GM20431 (cell line): ENCODE data around the gene ZFHX3.

Experiments used
- in situ Hi-C: fragments of 300-500 bp; cut with MseI, MboI; formaldehyde crosslinking; loops from one replicate; pipeline ENCODE4 v1.15.0; 2020; ENCODE audit warnings: low sequenced_read_pairs; ENCODE audit not compliant: unreplicated experiment

Gene ZFHX3

DNA sequence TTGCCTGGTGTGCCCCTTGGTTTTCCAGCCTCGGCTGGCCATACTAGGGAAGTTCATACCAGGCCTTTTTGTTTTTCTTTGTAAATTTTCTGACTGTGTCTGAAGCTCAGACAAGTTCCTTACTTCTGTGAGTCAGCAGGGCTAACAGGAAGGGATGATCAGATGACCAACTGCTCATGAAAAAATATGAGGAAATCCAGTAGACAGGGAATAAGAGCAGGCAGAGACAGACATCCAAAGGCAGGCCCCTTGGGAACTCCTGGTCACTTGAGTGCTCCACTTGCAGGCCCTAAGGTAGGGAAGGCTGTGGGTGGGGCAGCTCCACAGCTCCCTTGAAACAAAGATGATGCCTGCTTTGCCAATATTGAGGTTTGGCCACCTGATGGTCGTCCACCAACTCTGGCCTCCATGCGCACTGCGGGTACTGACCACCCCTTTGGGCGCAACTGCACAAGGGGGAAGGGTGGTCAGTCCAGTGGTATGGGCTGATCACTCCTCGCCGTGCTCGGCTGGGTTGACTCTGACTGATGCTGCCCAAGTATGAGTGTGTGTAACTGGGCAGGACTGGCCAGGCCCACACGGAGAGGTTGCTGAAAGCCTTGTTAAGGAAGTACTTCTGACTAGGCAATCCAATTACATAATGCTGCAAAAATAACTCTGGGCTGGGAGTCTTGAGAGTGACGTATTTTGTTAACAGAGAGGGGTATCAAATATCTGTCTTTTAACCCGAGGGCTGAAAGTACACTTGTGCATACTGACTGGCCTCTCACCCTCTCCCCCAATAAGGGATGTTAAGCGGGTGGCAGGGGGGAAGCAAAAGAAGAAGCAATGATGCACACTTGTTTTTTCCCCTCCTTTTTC is 20.8 kb upstream of the ZFHX3 start:
- in situ Hi-C loops, result no loop called here

DNA sequence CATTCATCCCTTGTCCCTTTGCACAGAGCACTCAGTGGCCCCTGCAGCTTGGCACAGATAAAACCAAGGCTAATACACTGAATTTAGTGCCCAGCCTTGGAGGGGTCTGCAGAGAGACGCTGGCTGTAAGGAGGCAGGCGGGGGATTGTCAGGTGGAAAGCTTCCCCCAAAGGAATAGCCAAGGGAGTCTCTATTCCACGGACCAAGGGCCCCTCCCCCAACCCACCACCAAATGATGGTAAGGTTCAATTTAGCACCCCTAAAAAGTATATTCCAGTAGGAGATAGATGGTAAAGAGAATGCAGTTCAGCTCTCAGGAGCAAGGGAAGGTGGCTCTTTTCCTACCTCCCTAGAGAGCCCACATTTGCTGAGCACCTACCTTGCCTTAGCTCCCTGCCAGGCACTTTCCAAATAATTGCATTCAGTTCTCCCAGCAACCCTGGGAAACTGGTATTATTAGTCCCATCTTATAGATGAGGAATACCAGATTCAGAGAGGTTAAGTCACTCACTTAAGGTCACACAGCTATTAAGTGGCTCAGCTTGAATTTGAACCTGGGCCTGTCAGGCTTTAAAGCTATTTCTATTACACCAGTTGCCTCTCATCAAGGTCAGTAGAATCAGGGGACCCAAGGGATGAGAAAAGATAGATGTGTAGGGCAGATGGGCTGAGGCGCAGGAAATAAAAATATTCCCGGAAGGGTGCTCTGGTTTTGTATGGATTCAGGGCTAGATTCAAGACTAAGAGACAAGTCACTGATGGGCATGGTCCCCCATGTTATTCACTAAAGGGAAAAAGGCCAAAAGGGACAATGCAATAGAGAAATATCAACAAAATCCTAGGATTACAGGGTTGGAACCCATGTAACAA is 20.0 kb upstream of the ZFHX3 start:
- in situ Hi-C loops, result no loop called here

DNA sequence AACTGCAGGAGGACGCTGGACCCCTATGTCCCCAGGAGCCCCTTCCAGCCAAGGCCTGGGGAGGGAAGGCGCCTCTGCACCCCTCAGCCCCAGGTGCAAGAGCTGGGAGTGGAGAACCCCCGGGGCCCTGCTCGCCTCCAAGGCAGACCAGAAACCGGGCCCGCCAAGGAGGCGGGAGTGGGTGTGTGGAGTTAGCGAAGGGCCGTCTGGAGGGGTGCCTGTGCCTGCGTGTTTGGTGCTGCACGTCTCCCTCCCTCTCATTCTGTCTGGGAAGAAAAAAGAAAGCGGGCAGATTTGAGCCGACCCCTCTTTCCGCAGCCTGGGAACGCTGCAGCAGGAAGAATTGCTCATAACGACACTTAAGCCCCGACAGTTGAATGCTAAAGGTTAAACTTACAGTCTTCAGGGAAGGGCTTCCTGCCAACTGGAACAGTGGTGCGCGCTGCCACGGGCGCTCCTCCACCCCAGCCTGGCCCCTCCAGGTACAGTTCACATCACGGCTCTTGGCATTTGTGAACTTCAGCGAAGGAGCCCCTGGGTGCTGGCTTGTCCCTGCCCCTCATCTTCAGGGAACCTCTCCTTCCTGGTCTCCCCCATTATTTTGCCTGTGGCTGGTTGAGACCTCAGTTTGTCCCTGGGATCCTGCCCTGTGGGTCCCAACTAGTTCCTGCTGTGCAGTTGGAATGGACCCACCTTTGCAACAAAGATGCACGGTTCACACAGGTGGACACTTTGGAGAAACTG is 19.2 kb upstream of the ZFHX3 start:
- in situ Hi-C loops, result no loop called here

DNA sequence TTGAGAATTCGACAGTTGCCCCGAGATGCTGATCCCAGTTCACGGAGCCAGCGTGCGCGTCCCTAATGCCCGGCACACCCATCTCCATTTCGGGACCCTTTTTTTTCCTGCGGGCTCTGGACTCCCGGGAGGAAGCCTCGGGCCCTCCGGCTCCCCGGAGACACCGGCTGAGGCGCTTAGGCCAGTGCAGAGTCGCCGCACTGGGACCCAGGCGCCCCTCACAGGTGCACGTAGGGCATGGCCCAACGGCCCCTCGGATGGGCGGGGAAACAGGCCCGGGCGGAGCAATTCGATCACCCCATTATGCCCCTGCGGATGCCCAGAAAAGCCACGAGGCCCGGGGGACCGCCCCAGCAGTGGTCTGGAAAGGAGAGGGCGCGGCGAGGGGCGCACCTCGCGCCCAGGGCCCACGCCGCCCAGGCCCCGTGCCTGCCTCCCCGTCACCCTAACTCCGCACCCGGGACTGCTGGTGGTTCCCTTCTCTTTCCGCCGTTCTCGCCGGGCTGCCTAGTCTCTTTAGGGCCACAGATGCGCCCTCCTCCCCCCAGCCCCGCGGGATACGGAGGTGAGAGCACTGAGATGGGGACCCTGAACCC is 18.5 kb upstream of the ZFHX3 start:
- in situ Hi-C loops, result no loop called here

DNA sequence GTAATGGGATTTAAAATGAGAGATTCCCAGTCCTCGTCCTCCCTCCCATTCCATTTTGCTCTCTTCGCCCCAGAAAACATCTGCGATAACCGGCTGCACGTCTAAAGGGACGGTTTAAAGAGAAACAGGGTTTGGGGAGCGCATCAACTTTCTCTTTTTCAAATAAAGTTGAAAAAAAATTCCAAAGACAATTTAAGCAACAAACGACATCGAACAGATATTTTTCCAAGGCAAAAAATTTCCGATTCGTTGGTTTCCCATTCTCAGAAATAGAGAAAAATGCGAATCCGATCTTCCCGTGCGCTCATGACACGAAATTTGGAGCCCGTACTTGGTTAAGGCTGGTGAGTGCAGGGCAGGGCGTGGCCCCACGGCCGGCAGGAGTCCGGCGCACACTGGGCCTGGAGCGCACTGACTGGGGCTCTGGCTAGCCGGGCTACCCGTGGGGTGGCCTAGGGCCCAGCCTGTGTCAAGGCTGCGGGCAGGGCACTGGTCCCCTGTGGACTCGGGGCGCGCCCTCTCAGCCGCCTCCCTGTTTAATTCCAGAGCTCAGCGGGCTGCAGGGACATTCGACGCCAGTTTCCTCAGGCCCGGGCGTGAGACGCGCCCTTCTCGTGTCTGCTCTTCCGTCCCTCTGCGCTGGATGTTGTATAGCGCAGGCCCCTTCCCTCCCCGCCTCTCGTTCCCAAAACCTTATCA is 17.9 kb upstream of the ZFHX3 start:
- in situ Hi-C loops, result no loop called here

GRCh38 chr16:73064994-73065545 is 17.1 kb upstream of the ZFHX3 start:
- in situ Hi-C loops, result no loop called here

GRCh38 chr16:73064212-73064993 is 16.5 kb upstream of the ZFHX3 start:
- in situ Hi-C loops, result no loop called here

- in situ Hi-C loops, result no loop called here
These were observed 15.9 kb upstream of the ZFHX3 start for GRCh38 chr16:73063854-73064211.

- in situ Hi-C loops, result no loop called here
These were observed 15.1 kb upstream of the ZFHX3 start for GRCh38 chr16:73062743-73063733.

DNA sequence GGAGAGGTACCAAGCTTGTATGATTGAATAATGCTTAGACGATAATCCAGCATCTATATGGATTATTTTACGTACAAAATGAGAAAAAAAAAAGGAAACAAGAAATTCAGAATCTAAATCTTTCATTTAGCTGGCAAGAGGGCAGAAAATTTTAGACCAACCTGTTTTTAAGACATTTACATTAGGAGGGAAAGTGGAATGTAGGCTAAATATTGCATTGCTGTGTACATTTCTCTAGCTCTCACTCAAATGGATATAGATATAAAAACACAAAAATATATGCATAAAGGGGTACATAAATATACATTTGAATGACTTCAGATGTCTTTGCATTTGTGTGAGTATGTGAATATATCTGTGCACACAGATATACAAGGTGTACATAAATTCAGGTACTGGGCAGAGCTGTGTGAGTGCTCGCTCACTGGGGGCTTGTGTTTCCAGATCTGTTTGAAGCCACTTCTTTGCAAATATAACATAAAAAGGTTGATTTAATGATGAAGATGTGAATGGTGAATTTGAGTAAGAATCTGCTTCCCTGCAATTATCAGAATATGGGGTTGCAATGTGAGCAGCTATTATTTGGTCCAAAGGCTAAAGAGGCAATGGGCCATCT is 14.2 kb upstream of the ZFHX3 start:
- in situ Hi-C loops, result no loop called here

- in situ Hi-C loops, result no loop called here
These were observed 13.1 kb upstream of the ZFHX3 start for GRCh38 chr16:73060892-73061490.

GRCh38 chr16:73059779-73060615 is 12.1 kb upstream of the ZFHX3 start:
- in situ Hi-C loops, result no loop called here

DNA sequence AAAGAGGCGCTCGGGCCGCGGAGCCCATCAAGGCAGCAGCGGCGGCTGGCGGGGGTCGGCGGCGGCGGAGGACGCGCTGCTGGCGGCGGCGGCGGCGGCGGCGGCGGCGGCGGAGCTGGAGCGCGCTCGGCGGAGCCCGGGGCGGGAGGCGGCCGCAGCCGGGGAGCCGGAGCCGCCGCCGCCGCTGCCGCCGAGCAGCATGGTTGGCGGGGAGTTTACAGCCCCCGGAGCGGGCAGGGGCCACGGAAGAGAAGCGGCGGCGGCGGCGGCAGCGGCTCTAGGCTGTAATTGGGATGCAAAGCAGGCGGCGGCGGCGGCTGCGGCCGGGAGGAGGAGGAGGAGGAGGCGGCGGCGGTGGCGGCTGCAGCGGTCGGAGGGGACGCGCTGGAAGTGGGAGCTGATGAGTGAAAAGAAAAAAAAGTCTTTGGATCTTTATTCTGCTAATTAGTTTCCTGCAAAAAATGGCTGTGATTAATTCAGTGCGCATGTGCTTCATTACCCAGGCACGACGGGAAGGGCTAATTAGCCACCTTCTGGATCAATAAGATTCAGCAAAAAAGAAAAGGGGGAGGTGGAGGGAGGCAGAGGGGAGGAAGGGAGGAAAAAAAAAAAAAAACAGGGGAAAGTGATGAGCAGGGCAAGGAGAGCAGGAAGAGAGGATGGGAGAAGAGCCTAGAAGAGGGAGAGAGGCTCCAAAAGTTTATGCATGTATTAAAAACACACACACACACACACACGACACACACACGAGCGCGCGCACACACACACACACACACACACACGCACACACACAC is 10.9 kb upstream of the ZFHX3 start:
- in situ Hi-C loops, result no loop called here

DNA sequence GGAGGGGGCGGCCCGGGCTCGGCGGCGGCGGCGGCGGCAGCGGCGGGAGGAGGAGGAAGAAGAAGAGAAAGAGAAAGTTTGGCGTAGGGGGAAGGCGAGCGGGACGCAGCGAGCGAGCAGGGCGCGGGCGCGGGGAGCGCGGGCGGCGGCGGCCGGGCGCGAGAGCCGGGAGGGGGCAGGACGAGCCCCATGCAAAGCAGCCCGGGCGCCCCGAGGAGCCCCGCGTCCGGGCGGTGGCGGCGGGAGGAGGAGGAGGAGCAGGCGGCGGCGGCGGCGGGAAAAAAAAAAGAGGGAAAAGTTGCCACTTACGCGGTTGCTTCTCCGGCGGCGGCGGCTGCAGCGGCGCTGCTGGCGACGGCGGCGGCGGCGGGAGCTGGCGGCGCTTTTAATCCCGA is 10.3 kb upstream of the ZFHX3 start:
- in situ Hi-C loops, result no loop called here
